ENCODE measurements around the gene FAM13A. TPM values are rescaled to one million over a fixed set of nuclear protein-coding genes. Genes with fewer than 3 reads are reported as not detected.
A peak's percentile ranks its signal among the peaks of the same experiment; 100 is the strongest.
"Not testable (repeated sequence)": the region's sequence is repeated elsewhere in the genome, so short reads cannot be mapped to it uniquely, and the experiment has no call there.

Gene FAM13A
- total RNA-seq, 1 experiment from 2014 or later = 9.9 TPM

DNA sequence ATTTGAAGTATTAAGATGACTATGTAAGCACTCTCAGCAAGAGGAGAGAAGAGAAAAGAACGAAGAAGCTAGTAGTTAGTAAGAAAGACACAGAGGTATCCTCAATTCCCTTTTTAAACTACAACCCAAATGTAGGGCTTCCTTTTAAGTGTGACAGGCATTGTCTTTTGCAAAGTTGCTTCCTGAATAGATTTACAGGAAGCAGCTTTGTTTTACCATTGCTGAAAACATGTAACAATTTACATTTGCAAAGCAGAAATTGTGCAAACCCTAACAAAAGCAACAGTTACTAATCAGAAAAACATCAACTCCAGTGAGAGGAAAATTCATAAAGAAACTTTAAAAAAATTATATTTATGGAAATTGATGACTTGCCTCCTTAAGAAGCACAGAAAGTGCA is 96.4 kb downstream of the FAM13A start:
- DNase-seq (ENCODE audit: low read depth) = no peak

DNA sequence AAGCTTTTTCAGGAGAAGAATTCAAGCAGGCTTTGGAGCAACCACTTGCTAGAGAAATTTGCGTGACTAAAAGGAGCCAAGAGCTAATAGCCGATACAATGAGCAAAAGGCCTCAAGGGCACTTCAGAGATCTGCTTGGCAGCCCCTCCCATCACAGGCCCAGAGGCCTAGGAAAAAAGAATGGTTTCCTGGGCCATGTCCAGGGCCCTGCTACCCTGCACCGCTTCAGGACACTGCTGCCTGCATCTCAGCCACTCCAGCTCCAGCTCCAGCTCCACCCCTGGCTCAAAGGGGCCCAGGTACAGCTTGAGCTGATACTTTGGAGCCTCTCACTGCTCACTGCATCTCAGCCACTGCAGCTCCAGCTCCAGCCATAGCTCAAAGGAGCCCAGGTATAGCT is 98.9 kb downstream of the FAM13A start:
- DNase-seq (ENCODE audit: low read depth) = peak; percentile 7

GRCh38 chr4:88957570-88957969 is 99.4 kb downstream of the FAM13A start:
- no peak for DNase-seq (ENCODE audit: low read depth)

GRCh38 chr4:88955580-88956380 is 101.2 kb downstream of the FAM13A start:
- DNase-seq (ENCODE audit: low read depth) = no peak

- no peak for DNase-seq (ENCODE audit: low read depth)
These were observed 103.6 kb downstream of the FAM13A start for GRCh38 chr4:88953400-88953799.

DNA sequence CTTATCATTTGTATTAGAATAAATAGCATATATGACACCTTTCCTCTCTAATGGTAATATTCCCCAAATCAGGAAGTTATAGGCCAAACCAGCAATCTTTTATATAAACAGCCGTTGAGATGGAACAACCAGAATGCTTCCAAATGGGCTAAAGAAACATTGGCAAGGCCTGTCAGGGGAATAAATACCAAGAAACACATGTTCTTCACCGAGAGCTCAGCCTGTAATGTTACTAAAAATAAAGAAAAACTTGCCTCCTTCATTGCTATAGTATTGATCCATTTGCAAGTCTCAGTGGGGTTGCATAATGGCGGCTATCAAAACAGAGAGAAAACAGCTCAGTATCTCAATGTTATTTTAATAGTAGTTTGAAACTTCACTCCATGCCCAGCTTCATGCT is 104.9 kb downstream of the FAM13A start:
- DNase-seq (ENCODE audit: low read depth) = no peak

DNA sequence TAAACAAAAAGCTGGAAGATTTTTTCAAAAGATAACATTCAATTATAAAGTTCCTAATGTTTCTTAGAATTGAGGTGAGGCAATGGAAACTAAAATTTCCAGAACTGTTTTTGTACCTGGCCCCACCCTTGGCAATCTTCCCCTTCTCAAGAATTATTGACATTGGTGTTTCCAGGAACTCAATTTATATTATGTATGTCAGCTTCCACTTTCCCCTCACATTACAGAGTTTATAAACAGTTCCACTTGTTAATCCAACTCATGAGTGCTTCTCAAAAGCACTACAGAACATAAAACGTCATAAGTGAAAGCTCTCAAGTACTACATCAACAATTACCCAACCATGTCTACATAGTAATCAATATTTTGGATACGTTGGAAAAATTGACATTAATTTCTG is 107.4 kb downstream of the FAM13A start:
- no peak for DNase-seq (ENCODE audit: low read depth)

DNA sequence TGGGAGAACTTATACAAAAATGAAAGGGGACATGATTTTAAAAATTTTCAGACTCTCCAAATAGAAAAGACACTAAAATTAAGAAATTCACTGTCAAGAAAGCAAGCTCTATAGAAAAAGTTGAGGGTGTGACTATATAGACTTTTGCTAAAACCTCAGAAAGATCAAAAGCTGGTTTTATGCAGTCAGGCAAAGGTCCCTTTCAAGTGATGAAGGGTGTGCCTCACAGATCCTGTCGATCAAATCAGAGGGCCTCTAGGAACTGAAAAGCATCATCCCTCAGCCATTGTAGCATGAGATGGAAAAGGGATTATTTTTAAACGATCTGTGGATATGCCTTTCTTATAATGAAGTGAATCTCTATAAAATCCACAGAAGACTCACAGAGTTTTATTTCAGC is 116.5 kb downstream of the FAM13A start:
- DNase-seq (ENCODE audit: low read depth) = no peak

DNA sequence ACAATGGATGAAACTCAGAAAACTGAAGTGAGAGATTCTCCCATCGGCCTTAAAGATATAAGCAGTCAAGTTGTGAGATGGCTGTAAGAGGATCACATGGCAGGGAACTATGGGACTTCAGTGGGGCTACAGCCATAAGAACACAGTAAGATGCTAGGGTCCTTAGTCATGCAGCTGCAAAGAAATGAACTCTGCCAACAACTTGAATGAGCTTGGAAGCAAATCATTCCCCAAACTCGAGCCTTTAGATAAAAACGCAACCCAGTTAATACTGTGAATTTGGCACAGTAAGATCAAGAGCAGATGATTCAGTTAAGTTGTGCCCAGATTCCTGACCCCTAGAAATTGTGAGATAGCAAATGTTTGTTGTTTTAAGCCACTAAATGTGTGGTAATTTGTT is 117.3 kb downstream of the FAM13A start:
- no peak for DNase-seq (ENCODE audit: low read depth)

DNA sequence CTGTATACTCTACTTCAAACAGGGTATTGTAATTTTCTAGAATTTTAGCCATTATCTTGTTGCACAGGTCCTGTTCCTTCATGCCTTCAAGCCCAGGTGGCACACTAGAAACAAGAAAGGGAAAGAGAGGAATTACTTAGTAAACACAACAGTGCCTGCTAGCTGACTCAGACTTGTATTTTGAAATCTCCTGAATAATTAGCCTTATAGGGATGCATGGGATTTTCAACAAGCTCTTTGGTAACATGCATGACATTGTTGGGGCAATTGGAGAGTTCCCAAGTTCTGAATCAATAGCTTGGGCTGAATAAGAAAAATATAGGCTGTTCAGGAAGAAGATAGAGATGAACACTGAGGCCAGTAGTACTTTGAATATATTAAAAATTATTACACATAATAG is 118.8 kb downstream of the FAM13A start:
- DNase-seq (ENCODE audit: low read depth) = peak; percentile 73

DNA sequence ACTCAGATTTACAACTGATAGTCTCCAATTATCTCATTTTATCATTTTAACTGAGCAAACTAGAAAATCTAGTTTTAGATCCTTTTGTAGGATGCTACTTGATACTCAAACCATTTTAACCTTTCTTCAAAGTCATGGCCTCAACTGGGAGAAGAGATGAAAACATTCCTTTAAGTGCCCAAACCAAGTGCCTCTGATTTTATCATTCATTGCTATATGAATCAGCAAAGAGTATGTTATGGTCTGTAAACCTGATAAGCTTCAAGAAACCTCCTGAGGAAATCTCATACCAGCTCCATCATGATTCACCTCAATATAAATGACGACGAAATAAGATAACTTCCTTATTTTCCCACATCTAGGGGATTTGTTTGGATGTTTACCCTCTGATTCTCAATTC is 119.9 kb downstream of the FAM13A start:
- no peak for DNase-seq (ENCODE audit: low read depth)

DNA sequence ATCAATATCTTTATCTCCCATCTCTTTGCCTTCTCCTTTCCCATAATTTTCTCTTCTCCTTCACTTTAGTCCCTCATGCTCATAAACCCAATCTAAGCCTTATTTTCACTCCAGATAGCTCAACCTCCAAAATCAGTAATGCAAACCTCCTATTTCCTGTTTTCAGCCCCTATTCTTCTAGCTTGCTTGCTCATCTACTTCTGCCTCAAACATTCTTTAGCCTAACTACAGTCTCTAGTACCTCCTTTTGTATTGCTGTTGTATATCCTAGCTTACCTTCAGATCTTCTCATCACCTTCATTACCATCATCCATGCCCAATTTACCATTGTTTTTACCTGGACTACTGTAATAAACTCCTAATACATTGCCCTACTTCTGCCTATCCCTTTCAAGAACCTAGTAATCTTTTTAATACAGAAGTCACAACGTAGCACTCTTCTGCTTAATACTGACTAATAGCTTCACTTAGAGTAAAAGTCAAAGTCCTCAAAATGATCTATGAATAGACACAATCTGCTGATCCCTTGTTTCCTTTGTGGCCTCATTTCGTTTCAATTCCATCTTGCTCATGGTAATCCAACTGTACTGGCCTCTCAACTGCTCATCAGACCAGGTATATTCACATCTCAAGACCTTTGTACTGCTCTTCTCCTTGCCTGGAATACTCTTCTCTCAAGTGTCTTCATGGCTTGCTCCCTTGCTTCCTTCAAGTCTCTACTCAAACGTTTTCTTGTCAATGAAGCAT is 123.4 kb downstream of the FAM13A start:
- no peak for DNase-seq (ENCODE audit: low read depth)

DNA sequence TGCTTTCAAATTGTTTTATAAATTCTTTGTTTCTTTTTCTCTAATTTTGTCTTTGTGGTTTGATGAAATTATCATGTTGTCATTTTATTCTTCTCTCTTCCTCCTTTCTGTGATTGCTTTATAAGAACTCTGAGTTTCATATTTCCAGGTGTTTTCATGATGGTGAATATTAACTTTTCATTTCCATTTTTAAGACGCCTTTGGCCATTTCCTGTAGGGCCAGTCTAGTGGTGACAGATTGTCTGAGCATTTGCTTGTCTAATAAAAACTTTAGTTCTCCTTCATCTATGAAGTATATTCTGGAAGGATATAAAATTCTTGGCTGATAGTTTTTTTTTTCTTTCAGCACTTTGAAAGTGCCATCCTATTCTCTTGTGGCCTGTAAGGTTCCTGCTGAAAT is 128.1 kb downstream of the FAM13A start:
- DNase-seq (ENCODE audit: low read depth) = no peak

DNA sequence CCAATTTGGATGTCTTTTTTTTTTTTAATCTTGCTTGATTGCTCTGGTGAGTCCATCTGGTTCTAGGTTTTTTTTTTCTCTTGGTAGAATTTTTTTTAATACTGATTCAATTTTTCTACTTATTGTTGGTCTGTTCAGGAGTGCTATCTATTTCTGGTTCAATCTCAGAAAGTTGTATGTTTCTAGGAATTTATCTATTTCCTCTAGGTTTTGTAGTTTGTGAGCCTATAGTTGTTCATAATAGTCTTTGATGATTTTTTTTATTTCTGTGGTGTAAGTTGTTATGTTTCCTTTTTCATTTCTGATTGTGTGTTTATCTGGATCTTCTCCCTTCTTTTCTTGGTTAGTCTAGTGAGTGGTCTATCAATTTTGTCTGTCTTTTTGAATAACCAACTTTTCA is 129.6 kb downstream of the FAM13A start:
- no peak for DNase-seq (ENCODE audit: low read depth)

- no peak for DNase-seq (ENCODE audit: low read depth)
These were observed 137.9 kb downstream of the FAM13A start for GRCh38 chr4:88919056-88919455.

DNA sequence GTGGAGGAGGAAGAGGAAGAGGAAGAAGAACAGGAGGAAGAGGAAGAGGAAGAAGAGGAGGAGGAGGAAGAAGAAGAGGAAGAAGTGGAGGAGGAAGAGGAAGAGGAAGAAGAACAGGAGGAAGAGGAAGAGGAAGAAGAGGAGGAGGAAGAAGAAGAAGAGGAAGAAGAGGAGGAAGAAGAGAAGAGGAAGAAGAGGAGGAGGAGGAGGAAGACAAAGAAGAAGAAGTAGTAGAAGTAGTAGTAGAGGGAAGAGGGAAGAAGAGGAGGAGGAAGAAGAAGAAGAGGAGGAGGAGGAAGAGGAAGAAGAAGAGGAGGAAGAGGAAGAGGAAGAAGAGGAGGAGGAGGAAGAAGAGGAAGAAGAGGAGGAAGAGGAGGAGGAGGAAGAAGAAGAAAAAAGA is 143.8 kb downstream of the FAM13A start:
- DNase-seq (ENCODE audit: low read depth) = not testable (repeated sequence)

DNA sequence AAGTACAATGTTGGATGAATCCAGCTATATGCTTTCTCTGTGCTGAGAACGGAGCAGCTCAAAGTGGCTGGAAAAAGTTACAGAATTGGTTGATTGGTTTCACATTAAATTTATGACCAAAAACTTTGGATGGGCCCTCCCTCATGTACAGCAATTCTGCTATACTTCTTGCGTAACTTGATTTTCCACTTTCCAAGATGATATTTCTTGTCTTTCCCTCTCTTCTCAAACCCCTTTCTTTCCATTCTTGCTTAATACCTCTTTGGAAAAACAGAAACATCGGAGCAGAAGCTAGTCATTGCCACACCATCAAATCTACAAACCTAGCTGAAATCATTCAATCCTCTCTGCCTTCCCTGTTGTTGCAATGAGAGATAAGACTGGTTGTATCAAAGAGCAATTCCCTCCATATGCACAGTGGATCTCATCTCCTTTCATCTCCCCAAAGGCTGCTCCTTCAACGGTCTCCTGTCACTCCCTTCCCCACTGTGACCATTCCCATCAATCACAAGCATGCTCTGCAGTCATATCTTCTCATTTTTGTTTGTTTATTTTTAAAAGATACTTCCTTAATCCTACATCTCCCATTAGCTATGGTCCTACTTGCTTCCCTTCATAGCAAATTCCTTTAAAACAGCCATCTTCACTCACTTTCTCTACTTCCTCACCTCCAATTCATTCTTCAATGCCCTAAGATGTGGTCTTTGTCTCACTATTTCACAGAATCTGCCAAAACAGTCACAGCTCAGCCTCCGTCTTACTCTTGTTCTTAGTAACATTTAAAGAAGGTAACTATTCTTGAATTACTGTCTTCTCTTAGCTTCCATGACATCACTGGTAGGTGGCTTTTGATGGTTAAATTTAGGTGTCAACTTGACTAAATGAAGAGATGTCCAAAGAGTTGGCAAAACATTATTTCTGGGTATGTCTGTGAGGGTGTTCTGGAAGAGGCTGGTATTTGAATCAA is 145.5 kb downstream of the FAM13A start:
- DNase-seq (ENCODE audit: low read depth) = no peak

GRCh38 chr4:88910101-88910500 is 146.9 kb downstream of the FAM13A start:
- no peak for DNase-seq (ENCODE audit: low read depth)

DNA sequence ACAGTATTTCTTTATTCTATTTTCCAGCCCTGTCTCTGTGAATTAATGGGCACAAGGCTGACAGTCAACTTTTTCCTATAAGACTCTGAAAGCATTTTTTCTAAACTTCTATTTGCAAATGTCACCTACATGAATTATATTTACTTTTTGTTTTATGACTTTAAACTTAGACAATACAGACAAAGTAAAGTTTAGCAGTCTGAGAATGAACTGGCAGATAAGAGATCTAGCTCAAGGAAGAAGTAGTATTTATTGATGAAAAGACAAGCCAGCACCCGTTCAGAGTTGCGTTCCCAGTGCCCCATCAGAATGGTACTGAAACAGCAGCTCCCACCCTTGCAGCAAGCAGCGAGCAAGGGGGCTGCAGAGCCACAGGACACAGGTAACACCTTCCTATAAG is 148.5 kb downstream of the FAM13A start:
- no peak for DNase-seq (ENCODE audit: low read depth)

- DNase-seq (ENCODE audit: low read depth) = no peak
These were observed 149.0 kb downstream of the FAM13A start for GRCh38 chr4:88908003-88908402.

DNA sequence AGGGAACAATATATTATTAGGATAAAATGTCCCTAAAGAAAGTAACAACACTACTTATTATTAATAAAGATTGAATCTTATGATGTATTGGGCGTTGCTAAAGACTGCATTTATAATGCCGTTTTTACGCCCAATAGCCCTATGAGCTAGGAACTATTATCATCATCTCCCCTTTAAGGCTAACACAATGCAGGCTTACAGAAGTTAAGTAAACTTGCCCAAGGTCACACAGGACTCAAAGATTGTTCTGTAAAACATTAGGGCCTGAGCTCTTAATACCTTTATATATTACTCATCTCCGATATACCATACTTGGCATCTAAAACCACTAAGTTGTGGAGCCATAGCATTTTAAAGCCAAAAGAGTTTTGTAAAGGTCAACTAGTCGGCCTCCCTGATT is 149.5 kb downstream of the FAM13A start:
- DNase-seq (ENCODE audit: low read depth) = no peak

DNA sequence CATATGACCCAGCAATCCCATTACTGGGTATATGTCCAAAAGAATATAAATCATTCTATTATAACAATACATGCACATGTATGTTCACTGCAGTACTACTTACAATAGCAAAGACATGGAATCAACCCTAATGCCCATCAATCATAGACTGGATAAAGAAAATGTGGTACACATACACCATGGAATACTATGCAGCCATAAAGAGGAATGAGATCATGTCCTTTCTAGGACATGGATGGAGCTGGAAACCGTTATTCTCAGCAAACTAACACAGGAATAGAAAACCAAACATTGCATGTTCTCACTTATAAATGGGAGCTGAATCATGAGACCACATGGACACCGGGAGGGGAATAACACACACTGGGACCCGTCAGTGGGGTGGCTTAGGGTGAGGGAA is 152.7 kb downstream of the FAM13A start:
- not testable (repeated sequence) for DNase-seq (ENCODE audit: low read depth)

Data from RPMI7951 (cell line).